GM12891 (cell line): ENCODE data around the gene KRT1.

Source experiments
- POLR2A ChIP-seq: IDR thresholded peaks from 2 replicates; pipeline ENCODE4 v1.6.1; 2011; ENCODE audit warnings: low read depth, low read length, control low read depth
- POLR2AphosphoS5 ChIP-seq: IDR thresholded peaks from 2 replicates; pipeline ENCODE4 v1.6.1; 2011; ENCODE audit warnings: low read depth, low read length, control low read depth
- POU2F2 ChIP-seq: IDR thresholded peaks from 2 replicates; pipeline ENCODE4 v1.6.1; 2011; ENCODE audit warnings: low read depth, mild to moderate bottlenecking, control low read depth, low read length, moderate library complexity
- SPI1 ChIP-seq: IDR thresholded peaks from 2 replicates; pipeline ENCODE4 v1.6.1; 2011; ENCODE audit warnings: low read depth, low read length, control low read depth

DNA sequence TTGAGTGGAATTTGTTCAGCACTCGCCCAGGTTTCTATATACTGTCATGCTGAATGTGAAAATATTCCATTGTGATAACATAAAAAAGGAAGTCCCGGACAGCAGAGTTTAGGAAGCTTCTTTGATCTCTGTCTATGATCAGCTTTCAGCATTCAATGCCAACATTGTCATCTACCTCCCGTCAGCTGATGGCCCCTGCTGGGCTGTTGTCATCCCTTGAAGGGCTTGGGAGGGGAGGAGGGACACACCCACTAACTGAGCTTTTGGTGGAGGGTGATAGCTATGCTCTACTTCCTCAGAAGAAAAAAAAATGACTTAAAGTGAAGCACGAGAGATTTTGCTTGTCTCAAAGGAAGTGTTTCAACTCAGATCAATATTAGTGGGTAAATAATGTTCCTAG lies 27.8 kb upstream of the KRT1 start:
- TF ChIP-seq POLR2AphosphoS5 (no peak), POLR2A (no peak), POU2F2 (no peak), SPI1 (no peak)
